Measurements from ENCODE around the gene TNFRSF25.

TNFRSF25 gene

GRCh38 chr1:6499296-6499695 lies 33.3 kb upstream of the TNFRSF25 start:
- Mint-ChIP-seq H3K27ac (no peak overlapping the region), H3K27me3 (ENCODE audit: low read depth, poor library complexity) (peaks cover 32% of the 10 kb centered on the region), H3K4me1 (peaks cover 45% of the 10 kb centered on the region), H3K9me3 (no peaks in the 10 kb centered on the region), H3K4me3 (peak overlapping the region; percentile 68), H3K36me3 (ENCODE audit: low read depth) (no peaks in the 10 kb centered on the region)
- no peak for DNase-seq
- no peak for TF ChIP-seq CTCF (IDR thresholded peaks at IDR 0.05)

GRCh38 chr1:6498576-6499111 lies 32.7 kb upstream of the TNFRSF25 start:
- Mint-ChIP-seq H3K27ac (no peak overlapping the region), H3K9me3 (no peaks in the 10 kb centered on the region), H3K36me3 (ENCODE audit: low read depth) (no peaks in the 10 kb centered on the region), H3K4me3 (peak overlapping the region; percentile 81), H3K4me1 (peaks cover 44% of the 10 kb centered on the region), H3K27me3 (ENCODE audit: low read depth, poor library complexity) (peaks cover 31% of the 10 kb centered on the region)
- no peak for DNase-seq
- TF ChIP-seq CTCF (IDR thresholded peaks at IDR 0.05) = no peak

GRCh38 chr1:6497867-6498575 lies 32.0 kb upstream of the TNFRSF25 start:
- peak overlapping the region; percentile 81 for H3K4me3 Mint-ChIP-seq
- DNase-seq = no peak
- no peaks in the 10 kb centered on the region for H3K9me3 Mint-ChIP-seq
- no peak overlapping the region for H3K27ac Mint-ChIP-seq
- TF ChIP-seq CTCF (IDR thresholded peaks at IDR 0.05) = no peak
- H3K27me3 Mint-ChIP-seq (ENCODE audit: low read depth, poor library complexity) = peaks cover 31% of the 10 kb centered on the region
- no peaks in the 10 kb centered on the region for H3K36me3 Mint-ChIP-seq (ENCODE audit: low read depth)
- H3K4me1 Mint-ChIP-seq = peaks cover 44% of the 10 kb centered on the region

GRCh38 chr1:6497215-6497866 lies 31.4 kb upstream of the TNFRSF25 start:
- H3K4me3 Mint-ChIP-seq = peak overlapping the region; percentile 81
- no peak overlapping the region for H3K27ac Mint-ChIP-seq
- peaks cover 31% of the 10 kb centered on the region for H3K27me3 Mint-ChIP-seq (ENCODE audit: low read depth, poor library complexity)
- no peaks in the 10 kb centered on the region for H3K9me3 Mint-ChIP-seq
- TF ChIP-seq CTCF (IDR thresholded peaks at IDR 0.05) = no peak
- peaks cover 47% of the 10 kb centered on the region for H3K4me1 Mint-ChIP-seq
- no peaks in the 10 kb centered on the region for H3K36me3 Mint-ChIP-seq (ENCODE audit: low read depth)
- DNase-seq = peak; percentile 82

- Mint-ChIP-seq H3K4me3 (peak overlapping the region; percentile 79), H3K9me3 (no peaks in the 10 kb centered on the region), H3K27ac (no peak overlapping the region), H3K27me3 (ENCODE audit: low read depth, poor library complexity) (peaks cover 31% of the 10 kb centered on the region), H3K36me3 (ENCODE audit: low read depth) (no peaks in the 10 kb centered on the region), H3K4me1 (peaks cover 49% of the 10 kb centered on the region)
- no peak for DNase-seq
- no peak for TF ChIP-seq CTCF (IDR thresholded peaks at IDR 0.05)
Observed at GRCh38 chr1:6496890-6497214, 30.9 kb upstream of the TNFRSF25 start.

GRCh38 chr1:6496365-6496721 lies 30.4 kb upstream of the TNFRSF25 start:
- no peak overlapping the region for H3K27ac Mint-ChIP-seq

More at GRCh38 chr1:6496365-6496721, 30.4 kb upstream of the TNFRSF25 start:
- DNase-seq = no peak
- H3K9me3 Mint-ChIP-seq = no peaks in the 10 kb centered on the region
- TF ChIP-seq CTCF (IDR thresholded peaks at IDR 0.05) = no peak
- peaks cover 33% of the 10 kb centered on the region for H3K27me3 Mint-ChIP-seq (ENCODE audit: low read depth, poor library complexity)
- H3K4me1 Mint-ChIP-seq = peaks cover 49% of the 10 kb centered on the region
- no peaks in the 10 kb centered on the region for H3K36me3 Mint-ChIP-seq (ENCODE audit: low read depth)
- H3K4me3 Mint-ChIP-seq = peak overlapping the region; percentile 79

All from nephron progenitor cell (in vitro differentiated cells).